PFSK-1 (cell line): ENCODE results near the gene SUPT3H.

Source experiments
- POLR2AphosphoS5 ChIP-seq: IDR thresholded peaks from 2 replicates; pipeline ENCODE4 v1.6.1; 2012; ENCODE audit warnings: low read depth, mild to moderate bottlenecking, control low read depth, low read length, moderate library complexity
- REST ChIP-seq, 2 experiments: IDR thresholded peaks; 2 replicates each; pipeline versions ENCODE4 v1.6.1 to v1.8.0; 2011 to 2012; ENCODE audit warnings: low read depth in 2 of 2, low read length in 2 of 2, control low read depth in 1 of 2, inconsistent platforms in 1 of 2, mild to moderate bottlenecking in 1 of 2, moderate library complexity in 1 of 2; ENCODE audit not compliant: insufficient read depth in 1 of 2
- SIN3A ChIP-seq: IDR thresholded peaks from 2 replicates; pipeline ENCODE4 v1.6.1; 2012; ENCODE audit warnings: mild to moderate bottlenecking, low read length, moderate library complexity, borderline replicate concordance; ENCODE audit not compliant: insufficient read depth
- TAF1 ChIP-seq: IDR thresholded peaks from 2 replicates; pipeline ENCODE4 v1.6.1; 2012; ENCODE audit warnings: low read length, control low read depth, borderline replicate concordance; ENCODE audit not compliant: insufficient read depth

- TF ChIP-seq POLR2AphosphoS5 (no peak), TAF1 (no peak), SIN3A (no peak), REST (IDR thresholded peaks at IDR 0.05; ENCODE audit: insufficient read depth in 1 of 2, low read depth in 2 of 2, low read length in 2 of 2) (no peak)
These were observed 189.9 kb downstream of the SUPT3H start for GRCh38 chr6:45187836-45188235.
